CD1c-positive myeloid dendritic cell (primary cell): Measurements from ENCODE around the gene ENTPD6.

Source experiments
- DNase-seq: peaks from one replicate; pipeline ENCODE4 v3.0.0-alpha.2; 2016; ENCODE audit errors: extremely low spot score

Gene ENTPD6

DNA sequence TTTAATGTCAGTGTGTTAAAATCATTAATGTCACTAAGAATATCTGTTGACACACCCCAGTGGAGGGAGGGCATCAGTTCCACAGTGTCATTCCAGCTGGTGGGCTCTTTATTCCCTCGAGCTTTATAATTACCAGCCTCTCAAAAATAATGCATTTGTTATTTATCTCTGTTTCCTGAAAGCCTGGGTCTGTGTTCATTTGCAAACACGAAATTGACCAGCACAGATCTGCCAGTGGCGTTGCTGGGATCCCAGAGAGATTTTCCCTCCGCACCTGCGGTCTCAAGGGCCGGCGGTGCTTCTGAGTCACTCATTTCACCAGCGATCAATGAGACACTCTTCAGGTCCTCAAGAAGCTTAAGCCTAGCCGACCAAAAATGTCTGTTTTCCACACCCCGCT is 46.7 kb downstream of the ENTPD6 start:
- no peak for DNase-seq

DNA sequence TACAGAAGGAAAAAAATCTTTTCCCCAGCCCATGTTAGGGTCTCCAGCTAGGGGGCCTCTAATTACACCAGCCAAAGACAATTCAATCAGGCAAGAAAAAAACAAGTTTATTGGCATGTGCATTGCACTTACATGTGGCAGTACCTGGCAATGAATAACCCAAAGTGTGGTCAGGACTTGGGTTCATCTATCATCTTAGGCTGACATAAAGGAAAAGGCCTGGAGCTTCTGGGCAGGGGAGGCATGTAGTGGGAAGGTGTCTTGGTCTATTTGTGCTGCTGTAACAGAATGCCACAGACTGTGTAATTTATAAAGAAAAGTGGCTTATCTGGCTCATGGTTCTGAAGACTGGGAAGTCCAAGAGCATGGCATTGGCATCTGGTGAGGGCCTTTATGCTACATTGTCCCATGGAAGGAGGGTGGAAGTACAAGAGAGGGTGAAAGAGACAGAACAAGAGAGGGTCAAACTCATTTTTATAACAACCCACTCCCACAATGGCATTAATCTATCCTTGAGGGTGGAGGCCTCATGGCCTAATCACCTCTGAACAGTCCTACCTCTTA is 48.0 kb downstream of the ENTPD6 start:
- no peak for DNase-seq

DNA sequence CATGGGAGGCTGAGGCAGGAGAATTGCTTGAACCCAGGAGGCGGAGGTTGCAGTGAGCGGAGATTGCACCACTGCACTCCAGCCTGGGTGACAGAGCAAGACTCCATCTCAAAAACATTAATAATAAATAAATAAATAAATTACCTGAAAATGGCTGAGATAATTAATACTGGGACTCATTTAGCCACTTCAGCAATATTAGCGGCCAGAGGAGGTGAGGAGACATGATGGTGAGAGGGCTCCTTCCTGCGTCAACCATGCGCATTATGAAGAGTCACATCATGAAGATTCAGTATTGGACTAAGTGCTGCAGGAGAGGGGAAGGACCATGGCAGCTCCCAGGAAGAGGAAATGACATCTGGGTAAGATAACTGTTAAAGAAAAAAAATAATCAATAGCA is 49.5 kb downstream of the ENTPD6 start:
- no peak for DNase-seq

DNA sequence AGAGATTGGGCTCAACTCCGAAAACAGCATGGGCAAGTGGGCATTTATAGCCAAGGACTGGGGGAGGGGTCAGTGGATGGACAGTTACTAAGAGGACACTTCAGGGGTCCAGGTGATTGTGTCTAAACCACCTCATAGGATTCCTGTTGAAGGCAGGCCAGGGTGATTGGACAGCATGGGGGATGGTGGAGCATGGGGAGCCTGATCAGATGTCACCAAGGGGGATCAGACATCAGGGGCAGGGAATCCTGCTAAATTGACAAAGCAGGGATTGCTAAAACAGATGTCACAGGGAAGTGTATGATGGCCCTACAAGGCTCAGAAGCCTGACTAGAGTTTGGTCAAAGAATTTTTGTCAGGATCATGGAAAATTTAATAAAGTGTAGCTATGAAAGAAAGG is 49.9 kb downstream of the ENTPD6 start:
- DNase-seq = no peak

DNA sequence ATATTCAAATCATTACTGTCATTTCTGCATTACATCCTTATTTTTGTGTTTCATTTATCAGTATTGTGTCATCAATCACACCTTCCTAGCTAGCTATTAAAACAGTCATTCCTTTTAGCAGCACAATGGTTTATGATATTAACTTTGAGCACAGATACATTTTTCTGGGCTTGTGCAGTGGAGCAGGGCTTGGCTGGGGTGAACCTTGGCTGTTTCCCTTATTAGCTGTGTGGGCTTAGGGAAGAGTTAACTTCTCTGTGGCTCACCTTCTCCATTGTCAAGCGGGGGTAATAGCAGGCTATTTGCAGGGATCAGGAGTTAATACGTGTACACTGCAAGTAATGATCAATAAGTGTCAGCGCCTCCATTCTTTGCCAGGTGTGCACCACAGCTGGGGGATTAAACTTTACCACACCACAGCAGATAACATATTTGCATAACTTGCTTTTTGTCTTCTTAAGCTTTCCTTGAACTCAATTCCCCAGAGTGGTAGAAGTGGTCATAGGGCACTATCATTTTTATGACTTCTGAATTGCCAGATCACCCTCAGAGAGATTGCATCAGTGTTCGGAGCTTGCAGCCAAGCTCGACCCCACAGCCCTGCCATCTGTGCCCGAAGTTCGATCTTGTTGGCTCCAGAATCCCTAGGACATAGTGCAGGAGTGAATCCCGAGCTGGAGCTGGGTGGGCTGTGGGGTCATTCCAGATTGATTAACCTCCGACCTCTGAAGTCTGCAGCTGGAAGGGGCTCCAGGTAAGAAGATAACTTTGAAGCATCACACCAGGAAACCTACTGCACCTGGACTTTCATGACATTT is 50.9 kb downstream of the ENTPD6 start:
- no peak for DNase-seq

DNA sequence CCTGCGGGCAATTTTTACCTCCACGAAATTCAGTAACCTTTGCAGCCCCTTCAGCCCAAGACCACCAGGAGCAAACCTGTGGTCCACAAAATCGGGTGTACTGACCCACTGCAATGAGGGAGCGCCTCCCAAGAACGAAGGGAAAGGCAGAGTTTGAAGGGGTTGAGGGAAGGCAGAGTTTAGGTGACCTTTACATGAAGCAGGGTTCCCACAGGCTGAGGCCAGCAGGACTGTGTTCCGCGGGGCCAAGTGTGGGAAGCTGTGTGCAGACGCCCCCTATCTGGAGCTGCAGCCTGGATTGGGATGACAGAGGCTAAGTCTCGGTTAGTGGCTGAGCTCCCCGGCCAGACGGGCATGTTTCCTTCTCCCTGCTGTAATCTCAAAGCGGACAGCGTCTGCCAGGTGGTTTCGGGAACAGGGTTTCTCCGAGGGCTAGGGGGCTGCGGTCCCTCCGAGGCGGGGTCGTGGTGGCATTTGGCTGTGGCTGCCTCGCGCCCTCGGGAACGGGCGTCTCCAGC is 51.5 kb downstream of the ENTPD6 start:
- peak; percentile 33 for DNase-seq

DNA sequence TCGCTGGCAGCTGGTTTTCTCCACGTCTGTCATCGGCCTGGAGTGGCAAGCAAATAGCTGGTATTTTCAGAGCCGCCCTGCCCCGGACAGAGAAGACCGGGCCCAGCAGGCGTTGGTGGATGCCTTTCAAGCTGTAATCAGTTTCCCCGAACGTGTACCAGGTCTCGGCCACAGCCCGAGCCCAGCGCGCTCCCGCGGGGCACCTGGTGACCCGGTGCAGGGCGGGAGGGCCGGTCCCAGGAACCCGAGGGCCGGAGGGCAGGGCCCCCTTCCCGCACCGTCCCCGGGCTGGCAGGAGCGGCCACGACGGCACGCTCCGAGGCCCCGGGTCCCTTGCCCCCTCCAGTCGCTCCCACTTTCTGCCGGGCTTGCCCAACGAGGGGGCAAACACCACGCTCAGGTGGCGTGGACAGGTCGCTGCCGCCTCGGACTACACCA is 52.0 kb downstream of the ENTPD6 start:
- DNase-seq = peak; percentile 26

DNA sequence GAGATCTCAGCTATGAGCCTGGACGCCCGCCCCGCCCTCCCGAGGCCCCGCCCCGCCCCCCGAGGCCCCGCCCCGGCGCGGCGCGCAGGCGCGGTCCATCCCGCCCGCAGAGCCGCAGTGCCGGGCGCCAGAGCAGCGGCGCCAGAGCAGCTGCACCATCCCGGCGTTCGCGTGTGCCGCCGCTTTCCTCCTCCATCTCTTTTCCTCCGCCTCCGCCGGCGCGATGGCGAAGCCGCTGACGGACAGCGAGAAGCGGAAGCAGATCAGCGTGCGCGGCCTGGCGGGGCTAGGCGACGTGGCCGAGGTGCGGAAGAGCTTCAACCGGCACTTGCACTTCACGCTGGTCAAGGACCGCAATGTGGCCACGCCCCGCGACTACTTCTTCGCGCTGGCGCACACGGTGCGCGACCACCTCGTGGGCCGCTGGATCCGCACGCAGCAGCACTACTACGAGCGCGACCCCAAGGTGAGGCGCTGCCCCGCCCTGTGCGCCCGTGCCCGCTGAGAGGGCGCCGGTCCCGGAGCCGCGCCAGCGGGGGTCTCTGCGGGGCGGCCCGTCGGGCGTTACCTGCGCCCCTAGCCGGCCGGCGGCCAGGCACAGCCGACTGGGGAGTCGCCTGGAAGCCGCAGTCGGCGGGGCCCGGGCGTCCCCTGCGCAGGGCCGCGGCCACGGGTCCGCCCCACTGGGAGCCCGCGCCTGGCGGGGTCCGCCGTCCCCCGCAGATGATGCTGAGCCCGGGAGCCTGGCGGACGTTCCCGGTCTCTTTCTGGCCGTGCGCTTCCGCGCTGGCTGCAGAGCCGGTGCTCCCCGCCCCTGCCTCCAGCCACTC is 52.7 kb downstream of the ENTPD6 start, which contains the start of gene PYGB:
TSS of gene PYGB (plus strand) at position 130 of the 830 bp plus-strand sequence. CDS start at position 224, 94 bp downstream.
- DNase-seq = peak; percentile 95

DNA sequence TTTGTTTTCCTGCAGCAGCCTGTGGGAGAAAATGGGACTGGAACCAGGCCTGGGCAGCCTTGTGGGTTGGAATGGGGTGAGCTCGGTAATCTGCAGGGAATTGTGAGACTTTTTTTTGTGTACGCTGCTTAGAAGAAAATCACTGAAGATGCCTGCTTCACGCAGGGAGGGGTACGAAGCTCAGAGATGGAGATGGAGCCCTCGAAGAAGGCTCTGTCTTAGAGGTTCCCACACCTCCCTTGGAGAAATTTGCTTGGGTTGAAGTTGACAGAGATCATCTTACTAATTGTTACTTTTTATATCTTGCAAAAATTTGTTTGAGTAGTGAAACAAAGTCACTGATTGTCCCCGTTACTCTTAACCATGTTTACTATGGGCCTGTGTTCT is 53.3 kb downstream of the ENTPD6 start:
- no peak for DNase-seq

DNA sequence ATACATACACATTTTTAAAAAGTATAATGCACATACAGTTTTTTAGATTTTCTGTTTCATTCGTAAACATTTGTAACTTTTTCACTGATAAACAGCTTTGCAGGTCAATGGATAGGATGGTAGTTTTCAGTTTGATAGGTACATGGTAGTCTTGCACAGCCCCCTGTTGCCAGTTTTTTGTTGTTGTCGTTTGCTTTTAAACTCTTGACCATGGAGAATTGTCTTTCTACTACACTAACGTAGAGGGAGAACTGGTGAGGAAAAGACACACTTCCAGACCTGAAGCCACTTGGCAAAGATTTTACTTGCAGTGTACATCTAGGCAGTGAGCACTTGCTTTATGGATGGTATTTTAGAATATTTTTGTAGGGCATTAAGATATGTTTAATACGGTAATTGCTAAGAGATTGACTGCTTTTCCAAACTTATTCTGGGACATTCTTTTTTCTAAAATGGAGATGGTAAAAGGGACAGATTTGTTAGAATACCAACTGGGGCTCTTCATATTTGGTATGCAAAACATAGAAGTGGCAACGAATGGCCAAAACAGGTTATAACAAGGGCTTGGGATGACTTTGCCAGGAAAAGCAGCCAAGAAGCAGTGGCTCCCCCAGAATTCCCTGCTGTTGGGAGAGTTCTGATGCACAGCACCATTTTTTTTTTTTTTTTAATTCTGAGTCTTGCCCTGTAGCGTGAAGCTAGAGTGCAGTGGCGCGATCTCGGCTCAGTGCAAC is 53.9 kb downstream of the ENTPD6 start:
- DNase-seq = no peak

DNA sequence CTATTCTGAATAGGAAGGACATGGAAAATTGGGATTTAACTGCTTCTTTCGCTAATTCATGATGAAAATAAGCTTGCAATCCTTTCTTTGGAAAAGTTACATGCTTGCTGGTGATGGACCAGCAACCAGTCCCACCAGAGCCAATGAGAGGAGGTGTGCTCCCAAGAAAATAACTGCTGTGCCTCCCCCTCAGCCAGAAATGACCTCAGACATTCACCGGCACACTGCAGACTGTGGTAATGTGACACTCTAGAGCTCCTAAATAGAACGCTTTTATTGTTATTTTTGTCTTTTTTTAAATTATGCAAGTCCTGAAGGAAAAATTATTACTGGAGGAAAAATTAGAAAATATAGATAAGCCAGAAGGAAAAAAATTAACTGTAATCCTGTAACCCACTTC is 55.0 kb downstream of the ENTPD6 start:
- DNase-seq = no peak

DNA sequence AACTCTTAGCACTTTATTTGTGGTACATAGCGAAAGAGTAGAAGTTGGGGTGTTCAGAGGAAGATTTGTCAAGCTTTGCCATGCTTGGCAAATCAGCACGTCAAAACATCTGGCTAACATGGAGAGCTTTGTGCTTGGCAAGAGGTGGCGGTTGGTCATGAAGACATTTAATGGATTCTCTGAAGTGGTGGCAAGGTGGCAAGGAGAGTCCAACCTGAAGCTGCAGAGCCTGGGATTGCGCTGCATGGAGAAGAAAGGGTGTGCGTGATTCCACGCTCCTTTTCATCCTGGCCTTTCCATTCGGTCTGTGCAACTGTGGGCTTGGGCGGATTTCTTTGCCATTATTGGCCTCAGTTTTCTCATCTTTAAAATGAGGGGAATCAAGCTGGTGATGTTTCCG is 55.5 kb downstream of the ENTPD6 start:
- no peak for DNase-seq

DNA sequence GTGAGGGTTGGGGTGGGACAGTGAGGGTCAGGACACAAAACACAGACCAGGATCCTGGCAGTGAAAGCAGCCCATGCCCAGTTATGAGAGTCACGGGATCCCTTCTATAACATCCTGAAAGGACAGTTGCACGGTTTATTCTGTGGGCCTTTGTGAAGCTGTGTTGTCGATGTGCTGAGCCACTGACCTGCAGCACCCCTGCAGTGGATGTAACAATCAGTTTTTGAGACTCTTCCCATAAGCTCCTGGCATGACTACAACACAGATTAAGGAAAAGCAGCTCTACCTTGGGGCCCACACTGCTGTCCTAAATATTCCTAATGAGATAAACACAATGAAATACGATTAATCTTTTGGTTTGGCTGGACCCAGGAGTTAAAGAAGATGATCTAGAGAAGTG is 56.0 kb downstream of the ENTPD6 start:
- no peak for DNase-seq

DNA sequence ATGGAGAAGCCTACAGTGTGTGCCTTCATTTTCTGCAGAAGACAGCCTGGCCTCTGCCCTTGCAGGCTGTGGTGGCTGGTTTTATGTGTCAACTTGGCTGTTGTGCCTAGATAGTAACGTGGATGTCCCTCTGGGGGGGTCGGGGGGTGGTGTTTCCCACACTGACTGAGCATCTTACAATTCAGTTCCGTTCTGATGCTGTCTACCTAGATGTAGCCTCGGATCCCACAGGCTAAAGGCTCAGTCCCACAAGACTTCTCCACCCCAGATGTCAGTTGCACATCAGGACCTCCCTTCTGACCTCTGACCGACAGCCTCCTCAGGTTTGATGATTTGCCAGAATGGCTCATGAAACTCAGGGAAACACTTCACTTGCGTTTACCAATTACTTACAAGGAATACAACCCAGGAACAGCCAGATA is 56.7 kb downstream of the ENTPD6 start:
- DNase-seq = no peak

DNA sequence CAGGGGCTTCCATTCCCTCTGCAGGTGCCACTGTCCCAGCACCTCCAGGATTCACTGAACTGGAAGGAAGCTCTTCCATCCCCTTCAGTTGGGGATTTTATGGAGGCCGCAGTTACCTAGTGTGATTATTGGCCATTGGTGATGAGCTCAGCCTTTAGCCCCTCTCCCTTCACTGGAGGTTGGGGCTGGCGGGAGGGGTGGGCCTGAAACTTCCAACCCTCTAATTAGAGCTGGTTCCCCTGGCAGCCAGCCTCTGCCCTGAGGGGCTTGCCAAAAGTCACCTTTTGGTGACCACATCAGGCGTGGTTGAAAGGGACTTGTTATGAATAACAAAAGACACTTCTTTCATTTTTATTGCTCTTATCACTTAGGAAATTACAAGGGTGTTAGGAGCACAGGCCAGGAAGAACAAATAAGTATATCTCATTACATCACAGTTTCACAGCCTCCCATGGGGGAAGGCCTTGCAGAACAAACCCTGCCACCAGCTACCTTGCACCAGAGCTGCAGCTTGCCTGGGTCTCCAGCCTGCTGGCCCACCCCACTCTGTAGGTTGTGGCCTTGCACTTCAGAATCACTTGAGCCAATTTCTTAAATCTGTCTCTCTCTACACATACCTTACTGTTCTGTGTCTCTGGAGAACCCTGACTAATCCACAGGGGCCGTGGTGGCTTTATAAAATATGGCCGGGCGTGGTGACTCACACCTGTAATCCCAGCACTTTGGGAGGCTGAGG is 57.3 kb downstream of the ENTPD6 start:
- DNase-seq = no peak

DNA sequence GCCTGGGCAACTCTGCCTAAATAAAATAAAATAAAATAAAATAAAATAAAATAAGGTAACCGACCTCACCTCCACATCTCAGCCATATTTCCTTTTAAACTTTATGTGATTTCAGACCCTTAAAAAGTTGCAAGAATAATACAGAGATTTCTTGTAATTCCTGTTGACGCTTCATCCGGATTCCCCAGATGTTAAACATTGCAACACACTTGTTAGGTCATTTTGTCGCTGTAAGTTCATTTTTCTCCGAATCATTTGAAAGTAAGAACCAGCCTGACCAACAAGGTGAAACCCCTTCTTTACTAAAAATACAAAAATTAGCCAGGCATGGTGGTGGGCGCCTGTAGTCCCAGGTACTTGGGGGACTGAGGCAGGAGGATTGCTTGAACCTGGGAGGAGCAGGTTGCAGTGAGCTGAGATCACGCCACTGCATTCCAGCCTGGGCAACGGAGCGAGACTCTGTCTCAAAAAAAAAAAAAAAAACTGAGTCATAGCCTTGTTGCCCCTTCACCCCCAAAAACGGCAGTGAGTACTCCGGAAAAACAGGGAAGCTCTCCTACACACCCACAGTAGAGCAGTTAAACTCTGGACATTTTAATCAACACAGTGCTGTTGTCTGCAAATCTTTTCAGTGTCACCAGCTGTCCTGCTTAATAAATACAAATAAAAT is 58.2 kb downstream of the ENTPD6 start:
- DNase-seq = peak; percentile 61

DNA sequence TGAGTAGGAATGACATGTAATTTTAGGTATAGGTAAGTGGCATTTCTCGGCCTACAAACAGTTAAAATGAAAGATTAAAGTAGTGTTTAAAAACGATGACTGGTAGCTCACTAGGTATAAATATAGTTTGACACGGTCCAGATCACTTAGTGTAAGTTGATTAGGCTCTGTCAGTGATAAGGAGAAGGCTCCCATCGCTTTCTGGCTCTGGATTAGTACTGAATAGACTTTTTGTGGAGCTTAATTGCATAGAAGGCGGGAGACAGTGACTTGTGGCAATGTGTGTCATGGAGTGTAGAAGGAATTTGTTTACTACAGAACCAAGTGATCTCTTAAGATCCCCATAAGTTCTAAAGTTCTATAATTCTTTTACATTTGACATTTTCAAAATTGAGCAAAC is 59.1 kb downstream of the ENTPD6 start:
- DNase-seq = no peak

DNA sequence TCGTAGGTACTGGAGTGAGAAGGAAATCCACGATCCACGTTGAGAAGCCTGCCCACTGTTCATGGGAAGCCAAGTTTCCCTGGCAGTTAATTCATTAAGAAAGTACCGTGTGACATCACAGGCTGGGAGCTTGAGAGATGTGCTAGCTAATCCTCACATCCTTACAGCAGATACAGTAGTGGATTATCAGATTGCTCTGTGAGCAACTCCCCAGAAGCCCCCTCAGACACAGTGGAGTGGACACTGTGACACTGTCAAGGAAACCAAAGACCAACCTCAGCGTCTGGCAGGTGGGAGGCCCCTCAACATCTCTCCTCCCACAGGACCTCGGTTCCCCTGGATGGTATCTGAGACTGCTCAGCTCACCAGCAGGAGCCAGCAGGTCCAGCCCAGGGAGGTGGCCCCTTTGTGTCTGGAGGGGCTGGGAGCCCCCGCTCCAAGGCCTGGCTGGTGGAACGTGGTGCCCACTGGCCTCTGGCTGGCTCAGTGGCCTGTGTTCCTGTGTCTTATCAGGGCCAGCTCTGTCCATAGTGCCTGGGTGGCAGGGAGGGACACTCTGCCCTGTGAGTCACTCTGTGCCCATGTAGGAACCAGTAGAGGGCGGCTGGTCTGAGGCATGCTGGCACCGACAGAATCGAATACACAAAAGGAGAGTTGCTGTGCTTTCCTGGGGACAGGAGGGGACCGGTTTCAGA is 59.6 kb downstream of the ENTPD6 start:
- peak; percentile 22 for DNase-seq

DNA sequence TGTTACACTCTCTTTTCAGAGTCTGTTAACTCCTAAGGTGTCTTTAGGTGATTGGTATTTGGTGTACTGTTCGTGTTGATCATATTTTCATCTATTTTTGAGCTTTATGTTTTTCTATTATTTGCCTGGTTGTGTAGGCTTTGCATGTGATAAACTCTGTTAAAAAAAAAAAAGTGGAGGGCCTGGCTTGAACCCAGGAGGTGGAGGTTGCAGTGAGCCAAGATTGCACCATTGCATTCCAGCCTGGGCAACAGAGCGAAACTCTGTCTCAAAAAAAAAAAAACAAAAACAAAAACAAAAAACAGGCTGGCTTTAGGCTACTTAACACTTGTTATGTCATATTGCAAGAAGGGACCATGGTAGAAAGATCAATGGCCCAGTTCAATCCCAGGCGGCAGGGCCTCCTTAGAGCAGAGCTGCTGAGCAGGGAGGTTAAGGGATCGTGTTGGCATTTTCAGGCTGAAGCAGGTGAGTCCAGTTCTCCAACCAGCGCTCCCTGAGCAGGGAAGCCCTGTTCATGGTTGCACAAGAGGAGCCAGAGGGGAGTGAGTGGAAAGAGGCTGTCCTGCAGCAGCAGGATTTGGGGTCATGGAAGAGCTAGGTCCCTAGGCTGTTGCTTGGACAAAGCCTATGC is 60.8 kb downstream of the ENTPD6 start:
- DNase-seq = no peak
